Small intestine (tissue), 16 donors: Measurements from ENCODE around the gene VSIG8. TPM values are rescaled to one million over a fixed set of nuclear protein-coding genes. Genes with fewer than 3 reads are reported as not detected.
"Not testable (repeated sequence)": the region's sequence is repeated elsewhere in the genome, so short reads cannot be mapped to it uniquely, and the experiment has no call there.

Experiments used
- DNase-seq, 2 donors: peaks; one replicate each; pipeline versions ENCODE4 v3.0.0 to v3.0.0-alpha.2; 2013
- FAIRE-seq: peaks from 2 replicates; lab custom pipeline; 2012; peaks lifted over from hg19 to GRCh38; lab: Jason Lieb, UNC
- H3K27ac ChIP-seq, 3 donors: one replicate each; pipeline ENCODE4 v1.5.1; 2013; ENCODE audit warnings: low read length in 2 of 3, mild to moderate bottlenecking in 2 of 3, control low read depth in 1 of 3, inconsistent platforms in 1 of 3, low read depth in 1 of 3, moderate library complexity in 1 of 3
- H3K27me3 ChIP-seq, 3 donors: one replicate each; pipeline ENCODE4 v1.6.1; 2013; ENCODE audit warnings: low read length in 3 of 3, inconsistent platforms in 1 of 3; ENCODE audit not compliant: control insufficient read depth in 3 of 3, insufficient read depth in 3 of 3
- H3K36me3 ChIP-seq, 3 donors: one replicate each; pipeline ENCODE4 v1.6.1; 2013; ENCODE audit warnings: low read length in 3 of 3, inconsistent platforms in 1 of 3, low read depth in 1 of 3, mild to moderate bottlenecking in 1 of 3, moderate library complexity in 1 of 3; ENCODE audit not compliant: control insufficient read depth in 3 of 3, insufficient read depth in 2 of 3
- H3K4me1 ChIP-seq, 3 donors: one replicate each; pipeline ENCODE4 v1.6.1; 2013; ENCODE audit warnings: low read length in 2 of 3, inconsistent platforms in 1 of 3, low read depth in 1 of 3, mild to moderate bottlenecking in 1 of 3, moderate library complexity in 1 of 3; ENCODE audit not compliant: control insufficient read depth in 3 of 3, insufficient read depth in 2 of 3
- H3K4me3 ChIP-seq, 3 donors: one replicate each; pipeline ENCODE4 v1.5.1; 2013; ENCODE audit warnings: low read length in 3 of 3, control low read depth in 1 of 3, inconsistent platforms in 1 of 3, low read depth in 1 of 3, mild to moderate bottlenecking in 1 of 3, moderate library complexity in 1 of 3
- H3K9me3 ChIP-seq, 2 donors: one replicate each; pipeline ENCODE4 v1.6.1; 2013; ENCODE audit warnings: low read depth in 1 of 2, low read length in 1 of 2; ENCODE audit not compliant: control insufficient read depth in 2 of 2, insufficient read depth in 1 of 2
- WGBS, 3 donors: extraction: QIAGEN DNeasy Blood & Tissue Kit; methylation state at CpG; one replicate each; pipeline ENCODE4 v1.1.7; 2013; 5-methylcytosine and 5-hydroxymethylcytosine counted together
- long read RNA-seq, 10 donors: transcript quantifications; one replicate each; lab custom pipeline, GENCODE V29; 2026
- polyA plus RNA-seq, 4 donors: library from polyadenylated mRNA; stranded (reverse) in 3 of 4; unstranded in 1 of 4; fragments of 200-250 nt in 3 of 4; fragments of 120-200 nt in 1 of 4; gene quantifications; one replicate each; pipeline versions ENCODE4 v1.2.1 to v1.2.3, GENCODE V29; 2013
- donor health status: healthy with polysubstance abuse.
- donor health status: control.
- donor health status: control.
- donor health status: Bipolar disorder and iron deficiency.
- donor health status: healthy.

The VSIG8 gene
- polyA plus RNA-seq = under 1 TPM in 2 of 4 donors, not detected in 2; 0.09 to 0.19 TPM
- long read RNA-seq, donor 1 = 0 reads
- long read RNA-seq, donor 2 = 0 reads
- long read RNA-seq, donor 3 = 0 reads
- long read RNA-seq, donor 4 = 0 reads
- long read RNA-seq, donor 5 = 0 reads
- long read RNA-seq, donor 6 = 0 reads
- long read RNA-seq, donor 7 = 0 reads
- long read RNA-seq, donor 8 = 0 reads
- long read RNA-seq, donor 9 = 0 reads
- long read RNA-seq, donor 10 = 0 reads

- no peak for DNase-seq
- FAIRE-seq = no peak
- WGBS, 3 donors = 47 to 70% (median 48%) methylated on average over 4 of the region's 4 CpGs
Measured at GRCh38 chr1:159862557-159862956, at the start of gene VSIG8. Gene VSIG8 (minus strand): TSS chr1:159862657. CDS start chr1:159862521, 136 bp downstream.

GRCh38 chr1:159911326-159912070, 49.0 kb upstream of the VSIG8 start:
- 47 to 63% (median 53%) methylated on average over 6 of the region's 6 CpGs for WGBS, 3 donors

More at GRCh38 chr1:159862557-159862956, at the start of gene VSIG8:
- no peaks in the 10 kb centered on the region for H3K9me3 ChIP-seq
- peaks cover 0 to 14% (median 0%) of the 10 kb centered on the region in 3 donors for H3K36me3 ChIP-seq
- no peak within 1 kb of the TSS for H3K27ac ChIP-seq
- no peaks in the 10 kb centered on the region for H3K27me3 ChIP-seq
- no peak within 1 kb of the TSS for H3K4me3 ChIP-seq
- peaks cover 0 to 14% (median 0%) of the 10 kb centered on the region in 3 donors for H3K4me1 ChIP-seq

GRCh38 chr1:159908031-159908940, 45.8 kb upstream of the VSIG8 start:
- DNase-seq (peak in 1 of 2 donors; percentile 55), FAIRE-seq (no peak)
- peak overlapping the region in 1 of 3 donors; percentile 34 for H3K27ac ChIP-seq
- peaks cover 2 to 57% (median 10%) of the 10 kb centered on the region in 3 donors for H3K4me1 ChIP-seq
- peaks cover 0 to 6% of the 10 kb centered on the region in 2 donors for H3K9me3 ChIP-seq
- H3K4me3 ChIP-seq = no peak overlapping the region
- no peaks in the 10 kb centered on the region for H3K27me3 ChIP-seq
- H3K36me3 ChIP-seq = no peaks in the 10 kb centered on the region
- WGBS, 3 donors = 38 to 71% (median 48%) methylated on average over 9 of the region's 9 CpGs

More at GRCh38 chr1:159911326-159912070, 49.0 kb upstream of the VSIG8 start:
- no peak overlapping the region for H3K4me3 ChIP-seq
- peak overlapping the region; percentile 18 to 84 (median 34) for H3K27ac ChIP-seq
- H3K27me3 ChIP-seq = no peaks in the 10 kb centered on the region
- H3K4me1 ChIP-seq = peaks cover 7 to 67% (median 12%) of the 10 kb centered on the region in 3 donors
- FAIRE-seq (no peak), DNase-seq (no peak)
- peaks cover 0 to 7% (median 0%) of the 10 kb centered on the region in 3 donors for H3K36me3 ChIP-seq
- no peaks in the 10 kb centered on the region for H3K9me3 ChIP-seq

- no peaks in the 10 kb centered on the region for H3K27me3 ChIP-seq
- FAIRE-seq = no peak
- no peak overlapping the region for H3K27ac ChIP-seq
Measured at GRCh38 chr1:159906960-159907359, 44.5 kb upstream of the VSIG8 start.

GRCh38 chr1:159904036-159904435, 41.6 kb upstream of the VSIG8 start:
- peaks cover 2 to 38% (median 9%) of the 10 kb centered on the region in 3 donors for H3K4me1 ChIP-seq
- WGBS, 3 donors = 69 to 82% (median 81%) methylated on average over 3 of the region's 3 CpGs
- H3K9me3 ChIP-seq, DNase-seq, H3K36me3 ChIP-seq, H3K27me3 ChIP-seq, FAIRE-seq, H3K4me3 ChIP-seq, H3K27ac ChIP-seq: not testable (repeated sequence)

More at GRCh38 chr1:159906960-159907359, 44.5 kb upstream of the VSIG8 start:
- Histone ChIP-seq H3K9me3 (peaks cover 0 to 6% of the 10 kb centered on the region in 2 donors), H3K4me3 (no peak overlapping the region), H3K36me3 (no peaks in the 10 kb centered on the region), H3K4me1 (peaks cover 2 to 50% (median 10%) of the 10 kb centered on the region in 3 donors)
- 25 to 67% (median 35%) methylated on average over 1 of the region's 1 CpG for WGBS, 3 donors
- no peak for DNase-seq

GRCh38 chr1:159902541-159902940, 40.1 kb upstream of the VSIG8 start:
- no peak overlapping the region for H3K27ac ChIP-seq
- peaks cover 0 to 27% (median 9%) of the 10 kb centered on the region in 3 donors for H3K4me1 ChIP-seq
- peaks cover 0 to 6% of the 10 kb centered on the region in 2 donors for H3K9me3 ChIP-seq
- WGBS, 3 donors = 90 to 100% (median 94%) methylated on average over 3 of the region's 3 CpGs
- FAIRE-seq (no peak), DNase-seq (no peak)
- no peaks in the 10 kb centered on the region for H3K36me3 ChIP-seq
- H3K4me3 ChIP-seq = no peak overlapping the region
- no peaks in the 10 kb centered on the region for H3K27me3 ChIP-seq

- Histone ChIP-seq H3K9me3 (peaks cover 0 to 6% of the 10 kb centered on the region in 2 donors), H3K4me3 (no peak overlapping the region), H3K36me3 (no peaks in the 10 kb centered on the region), H3K27ac (no peak overlapping the region), H3K27me3 (no peaks in the 10 kb centered on the region), H3K4me1 (peaks cover 0 to 19% (median 9%) of the 10 kb centered on the region in 3 donors)
- DNase-seq (no peak), FAIRE-seq (no peak)
- WGBS, 3 donors = 42 to 76% (median 63%) methylated on average over 2 of the region's 2 CpGs
Measured at GRCh38 chr1:159900755-159901360, 38.4 kb upstream of the VSIG8 start.
